Measurements from ENCODE around the gene ATG4A. TPM values are rescaled to one million over a fixed set of nuclear protein-coding genes. Genes with fewer than 3 reads are reported as not detected.

Gene ATG4A
- total RNA-seq, 4 donors from 2014 or later: 18.3 to 22.1 (median 20.4) TPM

DNA sequence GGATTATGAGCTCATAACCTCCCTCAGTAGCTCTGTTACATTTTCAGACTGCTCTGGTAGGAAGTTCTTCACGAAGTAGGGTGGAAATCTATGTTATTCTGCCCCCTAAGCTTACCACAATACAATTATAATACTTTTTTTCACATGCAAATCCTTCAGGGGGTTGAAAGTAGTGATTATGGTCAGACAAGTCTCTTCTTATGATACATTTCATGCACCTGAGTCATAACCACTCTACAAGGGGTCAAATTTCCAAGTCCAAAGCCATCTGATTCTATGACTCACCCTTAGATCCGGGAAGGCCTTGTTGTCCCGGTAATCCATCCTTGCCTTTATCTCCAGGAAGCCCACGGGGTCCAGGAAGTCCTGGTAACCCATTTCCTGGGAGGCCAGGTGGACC lies 95.2 kb downstream of the ATG4A start:
- no peaks in the 10 kb centered on the region for H3K9me3 ChIP-seq
- TF ChIP-seq, protein P1, sequence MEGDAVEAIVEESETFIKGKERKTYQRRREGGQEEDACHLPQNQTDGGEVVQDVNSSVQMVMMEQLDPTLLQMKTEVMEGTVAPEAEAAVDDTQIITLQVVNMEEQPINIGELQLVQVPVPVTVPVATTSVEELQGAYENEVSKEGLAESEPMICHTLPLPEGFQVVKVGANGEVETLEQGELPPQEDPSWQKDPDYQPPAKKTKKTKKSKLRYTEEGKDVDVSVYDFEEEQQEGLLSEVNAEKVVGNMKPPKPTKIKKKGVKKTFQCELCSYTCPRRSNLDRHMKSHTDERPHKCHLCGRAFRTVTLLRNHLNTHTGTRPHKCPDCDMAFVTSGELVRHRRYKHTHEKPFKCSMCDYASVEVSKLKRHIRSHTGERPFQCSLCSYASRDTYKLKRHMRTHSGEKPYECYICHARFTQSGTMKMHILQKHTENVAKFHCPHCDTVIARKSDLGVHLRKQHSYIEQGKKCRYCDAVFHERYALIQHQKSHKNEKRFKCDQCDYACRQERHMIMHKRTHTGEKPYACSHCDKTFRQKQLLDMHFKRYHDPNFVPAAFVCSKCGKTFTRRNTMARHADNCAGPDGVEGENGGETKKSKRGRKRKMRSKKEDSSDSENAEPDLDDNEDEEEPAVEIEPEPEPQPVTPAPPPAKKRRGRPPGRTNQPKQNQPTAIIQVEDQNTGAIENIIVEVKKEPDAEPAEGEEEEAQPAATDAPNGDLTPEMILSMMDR (IDR thresholded peaks at IDR 0.05 in 4 of 5, conservative IDR thresholded peaks at IDR 0.05 in 1 of 5): no peak
- TF ChIP-seq POLR2A (IDR thresholded peaks at IDR 0.05): no peak
- intact Hi-C loops (cut with DNase I; ENCODE audit: low total_unique reads): no loop called here
- H3K4me1 ChIP-seq: no peaks in the 10 kb centered on the region
- ATAC-seq: no peak
- no peak overlapping the region for H3K4me3 ChIP-seq
- in situ Hi-C loops (cut with MboI; ENCODE audit: low sequenced_read_pairs in 4 of 4): no loop called here
- H3K36me3 ChIP-seq: no peaks in the 10 kb centered on the region
- no peaks in the 10 kb centered on the region for H3K27me3 ChIP-seq
- DNase-seq: no peak
- no peak overlapping the region for H3K27ac ChIP-seq

DNA sequence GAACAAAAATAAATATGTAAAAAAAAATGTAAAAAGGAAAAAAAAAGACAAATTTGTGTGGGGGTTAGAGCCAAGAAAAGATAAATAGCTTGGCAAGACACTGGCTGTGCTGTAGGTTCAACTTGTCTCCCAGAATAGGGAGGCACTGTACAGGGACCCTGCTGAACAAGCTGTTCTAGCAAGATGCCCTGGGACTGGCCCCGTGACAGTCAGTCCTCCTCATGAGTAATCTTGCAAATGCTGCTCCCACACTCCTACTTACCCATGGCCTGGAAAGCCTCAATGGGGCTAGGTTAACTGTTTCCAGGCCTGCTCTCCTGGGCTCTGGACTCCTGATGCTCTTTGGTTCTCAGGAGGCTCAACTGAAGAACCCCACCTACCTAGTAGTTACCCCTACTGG lies 106.8 kb downstream of the ATG4A start:
- Histone ChIP-seq H3K27me3 (peaks cover 0 to 7% (median 4%) of the 10 kb centered on the region in 3 donors), H3K4me1 (no peaks in the 10 kb centered on the region), H3K36me3 (no peaks in the 10 kb centered on the region), H3K9me3 (no peaks in the 10 kb centered on the region), H3K4me3 (no peak overlapping the region), H3K27ac (no peak overlapping the region)
- in situ Hi-C loops (cut with MboI; ENCODE audit: low sequenced_read_pairs in 4 of 4) (no loop called here), intact Hi-C loops (cut with DNase I; ENCODE audit: low total_unique reads) (no loop called here)
- no peak for DNase-seq
- TF ChIP-seq, protein P1 (IDR thresholded peaks at IDR 0.05 in 4 of 5, conservative IDR thresholded peaks at IDR 0.05 in 1 of 5): no peak
- TF ChIP-seq POLR2A (IDR thresholded peaks at IDR 0.05): no peak
- ATAC-seq: no peak

- no peaks in the 10 kb centered on the region for H3K4me1 ChIP-seq
- ATAC-seq: no peak
- no peak overlapping the region for H3K4me3 ChIP-seq
- in situ Hi-C loops (cut with MboI; ENCODE audit: low sequenced_read_pairs in 4 of 4): no loop called here
- no peaks in the 10 kb centered on the region for H3K36me3 ChIP-seq
- intact Hi-C loops (cut with DNase I; ENCODE audit: low total_unique reads): no loop called here
- DNase-seq: no peak
- H3K9me3 ChIP-seq: no peaks in the 10 kb centered on the region
- TF ChIP-seq POLR2A (IDR thresholded peaks at IDR 0.05): no peak
- TF ChIP-seq, protein P1 (IDR thresholded peaks at IDR 0.05 in 4 of 5, conservative IDR thresholded peaks at IDR 0.05 in 1 of 5): no peak
- H3K27ac ChIP-seq: no peak overlapping the region
- peaks cover 0 to 7% (median 4%) of the 10 kb centered on the region in 3 donors for H3K27me3 ChIP-seq
Measured at GRCh38 chrX:108199041-108199440, 107.5 kb downstream of the ATG4A start.

GRCh38 chrX:108199691-108200090 lies 108.1 kb downstream of the ATG4A start:
- no peak for ATAC-seq
- intact Hi-C loops (cut with DNase I; ENCODE audit: low total_unique reads) (no loop called here), in situ Hi-C loops (cut with MboI; ENCODE audit: low sequenced_read_pairs in 4 of 4) (loop anchor here in 1 of 4 donors (25.0 kb wide), 1 partner anchor 338 kb away; no protein-coding TSS in a partner anchor)
- no peaks in the 10 kb centered on the region for H3K36me3 ChIP-seq
- no peak for DNase-seq
- no peaks in the 10 kb centered on the region for H3K9me3 ChIP-seq
- no peak for TF ChIP-seq POLR2A (IDR thresholded peaks at IDR 0.05)
- TF ChIP-seq, protein P1 (IDR thresholded peaks at IDR 0.05 in 4 of 5, conservative IDR thresholded peaks at IDR 0.05 in 1 of 5): peak in 3 of 5 experiments; percentile 43 to 55 (median 44)
- peaks cover 0 to 7% (median 4%) of the 10 kb centered on the region in 3 donors for H3K27me3 ChIP-seq
- no peak overlapping the region for H3K4me3 ChIP-seq
- H3K27ac ChIP-seq: no peak overlapping the region
- H3K4me1 ChIP-seq: no peaks in the 10 kb centered on the region

- Histone ChIP-seq H3K36me3 (no peaks in the 10 kb centered on the region), H3K9me3 (no peaks in the 10 kb centered on the region), H3K4me1 (no peaks in the 10 kb centered on the region), H3K27me3 (peaks cover 0 to 4% (median 3%) of the 10 kb centered on the region in 3 donors), H3K27ac (no peak overlapping the region), H3K4me3 (no peak overlapping the region)
- DNase-seq (no peak), ATAC-seq (no peak)
- TF ChIP-seq, protein P1 (IDR thresholded peaks at IDR 0.05 in 4 of 5, conservative IDR thresholded peaks at IDR 0.05 in 1 of 5): no peak
- no peak for TF ChIP-seq POLR2A (IDR thresholded peaks at IDR 0.05)
- intact Hi-C loops (cut with DNase I; ENCODE audit: low total_unique reads) (no loop called here), in situ Hi-C loops (cut with MboI; ENCODE audit: low sequenced_read_pairs in 4 of 4) (loop anchor here in 1 of 4 donors (25.0 kb wide), 1 partner anchor 334 kb away; no protein-coding TSS in a partner anchor)
Measured at GRCh38 chrX:108203540-108203939, 112.0 kb downstream of the ATG4A start.
